Activated T-helper 1 cell treated with anti-CD3 and anti-CD28 coated beads, Interleukin-12 subunit alpha, Interleukin-12 subunit beta, Interleukin-2, Interleukin-4 antibody, amounts not matched to agents 30 ng/mL and 10 ng/mL and 1 ng/mL, durations not matched to agents 14 hours and 24 hours and 36 hours (primary cell): Measurements from ENCODE around the gene EPS8L1. TPM values are rescaled to one million over a fixed set of nuclear protein-coding genes. Genes with fewer than 3 reads are reported as not detected.
A peak's percentile ranks its signal among the peaks of the same experiment; 100 is the strongest.
"Not testable (repeated sequence)": the region's sequence is repeated elsewhere in the genome, so short reads cannot be mapped to it uniquely, and the experiment has no call there.

ENCODE experiments used
- DNase-seq: peaks from one replicate; pipeline ENCODE4 v3.0.0; 2021; ENCODE audit warnings: low spot score
- H3K27ac Mint-ChIP-seq: one replicate; pipeline ENCODE4 v1.8.0; 2021; ENCODE audit warnings: mild to moderate bottlenecking, mixed read lengths
- H3K27me3 Mint-ChIP-seq: one replicate; pipeline ENCODE4 v1.8.0; 2022; ENCODE audit warnings: mild to moderate bottlenecking, moderate library complexity, mixed read lengths; ENCODE audit not compliant: insufficient read depth
- H3K36me3 Mint-ChIP-seq: one replicate; pipeline ENCODE4 v1.8.0; 2021; ENCODE audit warnings: low read depth, mixed read lengths
- H3K4me1 Mint-ChIP-seq: one replicate; pipeline ENCODE4 v1.8.0; 2021; ENCODE audit warnings: low read depth, mixed read lengths
- H3K4me3 Mint-ChIP-seq: one replicate; pipeline ENCODE4 v1.8.0; 2021; ENCODE audit warnings: mild to moderate bottlenecking, moderate library complexity, mixed read lengths
- H3K9me3 Mint-ChIP-seq: one replicate; pipeline ENCODE4 v1.8.0; 2021; ENCODE audit warnings: mixed read lengths
- intact Hi-C: fragments of 100-400 bp; cut with micrococcal nuclease; formaldehyde crosslinking; loops from one replicate; pipeline ENCODE4 v1.15.1; 2024
- total RNA-seq: library from RNA; stranded (reverse); gene quantifications from 2 replicates; pipeline ENCODE4 v1.2.3, GENCODE V29; 2022

The EPS8L1 gene
- total RNA-seq, 1 donor from 2014 or later, result 6.0 TPM

DNA sequence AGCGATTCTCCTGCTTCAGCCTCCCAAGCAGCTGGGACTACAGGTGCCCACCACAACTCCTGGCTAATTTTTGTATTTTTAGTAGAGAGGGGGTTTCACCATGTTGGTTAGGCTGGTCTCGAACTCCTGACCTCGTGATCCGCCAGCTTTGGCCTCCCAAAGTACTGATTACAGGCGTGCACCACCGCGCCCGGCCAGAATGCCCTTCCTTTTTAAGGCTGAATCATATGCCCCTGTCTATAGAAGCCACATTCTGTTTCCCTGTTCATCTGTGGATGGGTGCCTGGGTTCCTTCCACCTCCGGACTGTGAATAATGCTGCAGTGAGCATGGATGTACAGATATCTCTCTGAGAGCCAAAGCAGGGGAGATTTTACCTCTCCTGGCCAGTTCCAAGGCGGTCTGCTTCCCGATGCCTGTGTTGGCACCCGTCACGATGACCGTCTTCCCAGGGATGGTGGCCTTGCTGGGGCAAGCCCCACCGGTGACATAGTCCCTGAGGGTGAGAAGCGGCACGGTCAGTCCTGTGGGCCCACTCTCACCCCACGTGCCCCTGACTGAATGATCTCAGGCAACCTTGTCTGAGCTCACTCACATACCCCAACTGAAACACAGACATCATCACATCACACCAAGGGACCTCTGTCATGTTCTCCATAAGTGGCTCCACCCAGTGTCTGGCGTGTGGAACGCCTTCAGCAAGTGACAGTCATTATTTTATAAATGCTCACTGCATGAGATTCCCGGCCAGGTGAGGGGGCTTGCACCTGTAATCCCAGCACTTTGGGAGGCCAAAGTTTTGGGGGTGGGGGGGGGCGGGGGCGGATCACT lies 16.7 kb upstream of the EPS8L1 start:
- intact Hi-C loops, result no loop called here
- Mint-ChIP-seq H3K27me3 (no peaks in the 10 kb centered on the region), H3K4me3 (no peak overlapping the region), H3K27ac (no peak overlapping the region), H3K36me3 (peaks cover 25% of the 10 kb centered on the region), H3K4me1 (peaks cover 12% of the 10 kb centered on the region), H3K9me3 (no peaks in the 10 kb centered on the region)
- no peak for DNase-seq

DNA sequence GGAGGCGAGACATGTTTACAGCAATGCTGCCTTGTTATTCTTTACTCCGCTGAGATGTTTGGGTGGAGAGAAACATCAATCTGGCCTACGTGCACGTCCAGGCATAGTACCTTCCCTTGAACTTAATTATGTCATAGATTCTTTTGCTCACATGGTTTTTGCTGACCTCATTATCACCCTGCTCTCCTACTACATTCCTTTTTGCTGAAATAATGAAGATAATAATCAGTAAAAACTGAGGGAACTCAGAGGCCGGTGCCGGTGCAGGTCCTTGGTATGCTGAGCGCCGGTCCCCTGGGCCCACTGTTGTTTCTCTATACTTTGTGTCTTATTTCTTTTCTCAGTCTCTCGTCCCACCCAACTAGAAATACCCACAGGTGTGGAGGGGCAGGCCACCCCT lies 15.4 kb upstream of the EPS8L1 start:
- H3K27me3 Mint-ChIP-seq, H3K27ac Mint-ChIP-seq, DNase-seq, H3K9me3 Mint-ChIP-seq: not testable (repeated sequence)
- Mint-ChIP-seq H3K4me3 (peak overlapping the region; percentile 3), H3K36me3 (peaks cover 22% of the 10 kb centered on the region), H3K4me1 (peaks cover 12% of the 10 kb centered on the region)
- intact Hi-C loops, result loop anchor here (5.0 kb wide), 2 partner anchors 178 to 1082 kb away; partner anchors contain the start of gene ZNF444

DNA sequence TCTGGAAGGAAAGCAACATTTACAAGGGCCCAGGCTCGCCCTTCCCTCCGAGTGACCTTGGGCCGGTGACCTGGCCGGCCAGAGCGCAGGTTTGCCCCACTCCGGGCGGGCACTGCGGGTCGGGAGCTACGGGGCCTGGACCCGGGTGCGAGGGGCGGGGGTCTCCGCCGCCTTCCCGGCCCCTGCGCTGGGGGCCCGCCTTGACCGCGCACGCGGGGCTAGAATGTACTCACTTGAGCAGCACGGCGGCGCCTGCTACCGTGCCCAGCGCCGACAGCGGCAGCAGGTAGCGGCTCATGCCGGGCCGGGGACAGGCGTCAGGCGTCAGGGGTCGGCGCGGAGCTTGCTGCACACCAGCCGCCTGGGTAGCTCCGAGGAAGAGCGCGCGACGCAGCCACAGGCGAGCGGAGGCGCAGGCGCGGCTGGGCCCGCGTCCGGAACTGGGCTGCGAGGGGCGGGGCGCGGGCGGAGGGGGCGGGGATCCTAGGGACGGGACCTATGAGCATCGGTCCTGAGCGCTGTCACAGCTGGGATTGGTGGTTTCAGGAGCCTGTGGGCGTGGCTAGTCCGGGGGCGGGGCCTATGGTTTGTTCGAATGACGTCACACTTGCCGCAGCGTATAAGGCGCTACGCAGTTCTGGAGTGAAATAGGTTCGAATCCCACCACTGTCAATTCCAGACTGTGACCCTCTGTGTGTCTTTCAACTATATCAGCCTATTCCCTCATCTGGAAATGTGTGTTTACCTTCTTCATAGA lies 12.8 kb upstream of the EPS8L1 start, which contains the start of gene RDH13:
TSS of gene RDH13 (minus strand) at position 414 of the 757 bp plus-strand sequence. CDS start at position 298, 116 bp downstream.
- H3K4me3 Mint-ChIP-seq, result peak within 1 kb of the TSS; percentile 89
- H3K9me3 Mint-ChIP-seq, result no peaks in the 10 kb centered on the region
- intact Hi-C loops, result loop anchor here (1.0 to 5.0 kb wide), 9 partner anchors 18 to 1079 kb away; partner anchors contain the start of genes PPP1R12C, RPL28 and ZNF444
- peak; percentile 96 for DNase-seq
- peak within 1 kb of the TSS; percentile 75 for H3K27ac Mint-ChIP-seq
- H3K4me1 Mint-ChIP-seq, result peaks cover 12% of the 10 kb centered on the region
- H3K36me3 Mint-ChIP-seq, result peaks cover 15% of the 10 kb centered on the region
- peaks cover 18% of the 10 kb centered on the region for H3K27me3 Mint-ChIP-seq

DNA sequence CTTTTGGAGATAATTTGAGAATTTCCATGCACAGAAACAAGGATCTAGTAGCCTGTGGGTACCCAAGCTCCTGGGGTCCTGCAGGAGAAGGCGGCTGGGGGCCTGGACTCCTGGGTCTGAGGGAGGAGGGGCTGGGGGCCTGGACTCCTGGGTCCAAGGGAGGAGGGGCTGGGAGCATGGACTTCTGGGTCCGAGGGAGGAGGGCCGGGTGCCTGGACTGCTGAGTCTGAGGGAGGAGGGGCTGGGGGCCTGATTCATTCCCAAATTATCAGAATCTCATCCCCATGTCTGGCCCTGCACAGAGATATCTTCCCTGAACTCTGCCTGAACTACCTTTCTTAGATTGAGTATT lies 12.2 kb upstream of the EPS8L1 start:
- no peak for DNase-seq
- Mint-ChIP-seq H3K9me3 (no peaks in the 10 kb centered on the region), H3K27ac (no peak overlapping the region), H3K4me1 (peaks cover 12% of the 10 kb centered on the region), H3K4me3 (peak overlapping the region; percentile 89), H3K27me3 (peaks cover 24% of the 10 kb centered on the region), H3K36me3 (peaks cover 12% of the 10 kb centered on the region)
- intact Hi-C loops, result loop anchor here (1.0 to 5.0 kb wide), 9 partner anchors 18 to 1079 kb away; partner anchors contain the start of genes PPP1R12C, RPL28 and ZNF444

DNA sequence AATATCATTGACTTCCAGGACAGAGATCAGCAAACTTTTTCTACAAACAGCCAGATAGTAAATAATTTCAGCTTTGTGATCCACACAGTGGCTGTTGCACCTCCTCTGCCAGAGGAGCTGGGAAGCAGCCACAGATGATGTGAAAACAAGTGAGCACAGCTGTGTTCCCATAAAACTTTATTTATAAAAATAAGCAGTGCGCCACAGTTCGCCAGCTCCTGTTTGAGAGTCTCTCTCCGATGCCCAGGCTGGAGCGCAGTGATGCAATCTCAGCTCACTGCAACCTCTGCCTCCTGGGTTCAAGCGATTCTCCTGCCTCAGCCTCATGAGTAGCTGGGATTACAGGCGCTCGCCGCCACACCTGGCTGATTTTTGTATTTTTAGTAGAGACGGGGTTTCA lies 10.2 kb upstream of the EPS8L1 start:
- DNase-seq, H3K36me3 Mint-ChIP-seq, H3K27ac Mint-ChIP-seq, H3K4me3 Mint-ChIP-seq, H3K9me3 Mint-ChIP-seq, intact Hi-C loops: not testable (repeated sequence)
- Mint-ChIP-seq H3K27me3 (peaks cover 36% of the 10 kb centered on the region), H3K4me1 (peaks cover 21% of the 10 kb centered on the region)

DNA sequence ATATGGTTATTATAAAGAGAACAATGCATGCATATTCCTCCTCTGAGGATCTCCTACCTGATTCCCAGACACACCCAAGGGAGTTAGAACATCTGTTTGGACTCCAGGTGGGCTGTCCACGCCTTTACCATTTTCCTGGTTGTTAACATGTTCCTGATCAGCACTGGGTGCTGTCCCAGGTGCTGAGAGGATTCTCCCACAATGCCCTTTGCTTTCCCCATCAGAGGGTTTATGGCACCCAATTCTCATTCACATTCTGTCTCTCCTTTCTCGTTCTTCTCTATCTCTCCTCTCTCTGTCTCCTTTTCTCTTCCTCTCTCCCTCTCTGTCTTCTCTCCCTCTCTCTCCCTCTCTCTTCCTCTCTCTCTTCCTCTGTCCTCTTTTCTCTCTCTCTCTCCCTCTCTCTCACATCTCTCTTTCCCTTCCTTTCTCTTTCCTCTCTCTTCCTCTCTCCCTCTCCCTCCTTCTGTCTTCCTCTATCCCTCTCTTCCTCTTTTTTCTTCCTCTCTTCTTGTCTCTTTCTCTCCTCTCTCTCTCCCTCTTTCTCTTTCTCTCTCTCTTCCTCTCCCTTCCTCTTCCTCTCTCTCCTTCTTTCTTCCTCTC lies 9.5 kb upstream of the EPS8L1 start:
- Mint-ChIP-seq H3K9me3 (no peaks in the 10 kb centered on the region), H3K4me1 (peaks cover 21% of the 10 kb centered on the region), H3K27me3 (peaks cover 39% of the 10 kb centered on the region), H3K4me3 (no peak overlapping the region), H3K36me3 (peaks cover 1% of the 10 kb centered on the region), H3K27ac (no peak overlapping the region)
- intact Hi-C loops, result no loop called here
- DNase-seq, result no peak

DNA sequence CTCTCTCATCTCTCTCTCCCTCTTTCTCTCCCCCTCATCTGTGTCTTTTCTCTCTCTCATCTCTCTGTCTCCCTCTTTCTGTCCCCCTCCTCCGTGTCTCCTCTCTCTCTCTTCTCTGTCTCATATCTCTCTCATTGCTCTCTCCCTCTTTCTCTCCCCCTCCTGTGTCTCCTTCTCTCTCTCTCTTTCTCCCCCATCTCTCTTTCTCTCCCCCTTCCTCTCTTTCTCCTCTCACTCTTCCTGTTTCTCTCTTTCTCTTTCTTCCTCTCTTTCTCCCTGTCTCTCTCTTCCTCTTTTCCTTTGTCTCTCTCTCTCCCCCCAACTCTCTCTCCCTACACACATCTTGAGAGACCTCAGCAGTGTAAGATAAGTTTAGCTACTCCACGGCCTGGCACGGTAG lies 7.8 kb upstream of the EPS8L1 start:
- DNase-seq, result no peak
- H3K4me3 Mint-ChIP-seq, result no peak overlapping the region
- peaks cover 9% of the 10 kb centered on the region for H3K4me1 Mint-ChIP-seq
- no peak overlapping the region for H3K27ac Mint-ChIP-seq
- peaks cover 47% of the 10 kb centered on the region for H3K27me3 Mint-ChIP-seq
- H3K36me3 Mint-ChIP-seq, result peaks cover 1% of the 10 kb centered on the region
- no peaks in the 10 kb centered on the region for H3K9me3 Mint-ChIP-seq
- intact Hi-C loops, result no loop called here

DNA sequence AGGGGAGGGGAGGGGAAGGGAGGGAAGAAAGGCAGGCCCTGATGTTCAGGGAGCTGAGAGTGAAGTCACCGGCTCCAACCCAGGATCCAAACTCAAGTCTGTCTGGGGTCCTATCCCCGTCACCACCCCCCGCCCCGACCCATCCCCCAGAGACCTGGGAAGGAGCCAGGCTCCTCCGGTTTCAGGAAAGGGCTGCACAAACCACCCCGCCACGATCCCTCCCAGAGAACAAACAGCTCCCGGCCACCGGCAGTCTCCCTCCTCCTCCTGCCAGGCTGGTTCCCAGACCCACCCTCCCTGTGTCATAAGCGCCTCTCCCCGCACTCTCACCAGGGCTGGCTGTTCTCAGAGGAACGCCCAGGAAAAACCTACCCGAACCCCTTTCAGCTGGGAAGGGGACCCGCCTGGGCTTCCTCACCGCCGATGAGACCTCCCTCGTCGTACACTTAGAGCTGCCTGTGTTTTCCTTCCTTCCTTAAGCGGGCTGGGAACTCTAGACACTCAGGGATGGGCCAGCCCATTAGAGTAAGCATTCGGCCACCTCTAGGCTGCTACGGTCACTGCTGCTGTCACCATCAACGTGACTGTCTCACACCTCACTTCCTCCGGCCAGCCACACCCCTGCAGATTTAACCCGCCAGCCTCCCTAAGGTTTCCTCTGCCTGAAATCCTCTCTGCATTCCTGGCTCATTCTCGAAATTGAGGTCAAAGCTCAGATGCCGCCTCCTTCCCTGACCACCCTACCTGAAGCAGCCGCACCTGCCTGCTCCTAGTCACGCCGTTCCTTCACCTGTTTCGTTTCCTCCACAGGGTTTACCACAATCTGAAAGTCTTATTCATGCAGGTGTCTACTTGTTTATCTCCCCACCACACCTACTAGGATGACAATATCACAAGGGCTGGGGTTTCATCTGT lies 6.5 kb upstream of the EPS8L1 start:
- no peaks in the 10 kb centered on the region for H3K9me3 Mint-ChIP-seq
- peaks cover 1% of the 10 kb centered on the region for H3K36me3 Mint-ChIP-seq
- H3K27ac Mint-ChIP-seq, result peak overlapping the region; percentile 66
- peaks cover 47% of the 10 kb centered on the region for H3K27me3 Mint-ChIP-seq
- peaks cover 9% of the 10 kb centered on the region for H3K4me1 Mint-ChIP-seq
- intact Hi-C loops, result no loop called here
- no peak for DNase-seq
- H3K4me3 Mint-ChIP-seq, result peak overlapping the region; percentile 40

DNA sequence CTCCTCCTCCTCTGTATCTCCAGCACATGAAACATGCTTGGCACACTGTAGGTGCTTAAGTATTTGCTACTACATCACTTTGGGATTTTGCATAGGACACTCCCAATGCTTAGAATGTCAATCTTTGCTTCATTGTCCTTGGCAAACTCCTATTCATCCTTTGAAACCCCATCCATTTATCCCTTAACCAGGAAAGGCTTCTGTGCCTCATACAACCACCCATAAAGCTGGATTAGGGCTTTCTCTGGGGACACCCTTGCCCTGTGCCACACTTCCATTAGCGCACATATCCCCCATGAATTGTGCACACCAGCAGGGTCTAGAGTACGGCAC lies 5.8 kb upstream of the EPS8L1 start:
- peaks cover 1% of the 10 kb centered on the region for H3K36me3 Mint-ChIP-seq
- H3K27me3 Mint-ChIP-seq, result peaks cover 47% of the 10 kb centered on the region
- no peaks in the 10 kb centered on the region for H3K9me3 Mint-ChIP-seq
- intact Hi-C loops, result no loop called here
- peaks cover 9% of the 10 kb centered on the region for H3K4me1 Mint-ChIP-seq
- H3K27ac Mint-ChIP-seq, result no peak overlapping the region
- peak overlapping the region; percentile 40 for H3K4me3 Mint-ChIP-seq
- DNase-seq, result no peak

DNA sequence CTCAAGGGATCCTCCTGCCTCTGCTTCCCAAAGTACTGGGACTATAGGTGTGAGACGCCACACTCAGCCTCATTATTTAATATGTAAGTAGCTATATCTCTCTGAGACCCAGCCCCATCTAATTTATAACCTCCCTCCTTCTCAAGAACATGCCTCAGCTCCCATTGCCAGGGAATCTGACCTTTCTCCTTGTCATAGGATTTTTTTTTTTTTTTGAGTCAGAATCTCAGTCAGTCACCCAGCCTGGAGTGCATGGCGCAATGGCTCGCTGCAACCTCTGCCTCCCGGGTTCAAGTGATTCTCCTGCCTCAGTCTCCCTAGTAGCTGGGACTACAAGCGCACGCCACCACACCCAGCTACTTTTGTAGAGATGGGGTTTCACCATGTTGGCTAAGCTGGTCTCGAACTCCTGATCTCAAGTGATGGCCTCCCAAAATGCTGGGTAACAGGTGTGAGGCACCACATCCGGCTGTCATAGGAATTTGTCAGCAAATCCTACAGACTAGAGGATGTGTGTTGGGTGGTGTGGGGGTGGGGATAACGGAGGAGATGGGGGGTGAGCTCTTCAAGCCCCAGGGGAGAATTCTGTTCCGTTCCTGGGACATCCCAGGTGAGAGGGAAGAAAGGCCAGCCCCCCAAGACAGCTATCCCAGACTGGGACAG lies 5.1 kb upstream of the EPS8L1 start:
- H3K9me3 Mint-ChIP-seq, result no peaks in the 10 kb centered on the region
- peaks cover 9% of the 10 kb centered on the region for H3K4me1 Mint-ChIP-seq
- H3K27me3 Mint-ChIP-seq, result peaks cover 54% of the 10 kb centered on the region
- H3K4me3 Mint-ChIP-seq, result no peak overlapping the region
- peaks cover 1% of the 10 kb centered on the region for H3K36me3 Mint-ChIP-seq
- intact Hi-C loops, result no loop called here
- no peak for DNase-seq
- H3K27ac Mint-ChIP-seq, result no peak overlapping the region

DNA sequence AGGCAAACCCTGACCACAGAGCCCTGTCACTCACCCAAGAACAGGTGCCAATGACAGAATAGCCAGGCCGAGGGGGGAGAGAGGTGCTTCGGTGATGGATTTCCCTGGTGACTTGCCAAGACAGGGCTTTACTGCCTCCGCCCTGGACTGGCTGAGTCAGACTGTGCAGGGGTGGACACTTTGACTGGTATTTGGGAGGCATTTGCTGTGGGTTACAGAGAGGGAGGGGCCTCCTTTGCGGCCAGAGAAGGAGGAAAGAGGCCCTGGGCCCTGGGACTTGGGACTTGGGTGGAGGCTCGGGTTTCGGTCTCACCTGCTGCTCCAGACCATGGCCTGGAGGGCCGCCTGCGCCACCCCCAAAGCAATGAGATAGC lies 4.6 kb upstream of the EPS8L1 start:
- DNase-seq, result no peak
- H3K4me1 Mint-ChIP-seq, result peaks cover 9% of the 10 kb centered on the region
- no peaks in the 10 kb centered on the region for H3K9me3 Mint-ChIP-seq
- H3K27ac Mint-ChIP-seq, result no peak overlapping the region
- H3K4me3 Mint-ChIP-seq, result no peak overlapping the region
- H3K27me3 Mint-ChIP-seq, result peaks cover 53% of the 10 kb centered on the region
- intact Hi-C loops, result no loop called here
- peaks cover 1% of the 10 kb centered on the region for H3K36me3 Mint-ChIP-seq

DNA sequence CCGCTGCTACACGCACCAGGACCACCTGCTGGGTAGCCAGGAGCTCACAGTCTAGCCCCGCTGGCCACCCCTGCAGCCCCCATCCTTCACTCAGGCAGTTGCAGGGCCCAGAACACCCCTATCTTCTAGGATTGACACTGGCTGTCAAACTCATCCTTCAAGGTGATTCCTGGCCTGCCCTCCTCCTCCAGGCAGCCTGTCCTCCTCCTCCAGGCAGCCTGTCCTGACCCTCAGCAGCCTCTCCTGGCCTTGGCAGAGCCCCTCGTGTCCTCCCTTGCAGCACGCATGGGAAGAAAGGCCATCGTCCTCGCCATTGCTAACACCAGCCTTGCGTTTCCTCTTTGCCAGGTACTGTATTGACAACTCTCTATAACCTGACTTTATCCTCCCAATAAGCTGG lies 3.8 kb upstream of the EPS8L1 start:
- Mint-ChIP-seq H3K27ac (no peak overlapping the region), H3K27me3 (peaks cover 46% of the 10 kb centered on the region), H3K36me3 (peaks cover 1% of the 10 kb centered on the region), H3K4me3 (no peak overlapping the region), H3K4me1 (peaks cover 9% of the 10 kb centered on the region), H3K9me3 (no peaks in the 10 kb centered on the region)
- DNase-seq, result no peak
- intact Hi-C loops, result no loop called here
